Activated CD8-positive, alpha-beta memory T cell treated with anti-CD3 and anti-CD28 coated beads, Interleukin-2, amount 50 U/mL, for 48 hours (primary cell): Measurements from ENCODE around the gene JPH2.

ENCODE experiments used
- DNase-seq: peaks from one replicate; pipeline ENCODE4 v3.0.0-alpha.2; 2020

The JPH2 gene

DNA sequence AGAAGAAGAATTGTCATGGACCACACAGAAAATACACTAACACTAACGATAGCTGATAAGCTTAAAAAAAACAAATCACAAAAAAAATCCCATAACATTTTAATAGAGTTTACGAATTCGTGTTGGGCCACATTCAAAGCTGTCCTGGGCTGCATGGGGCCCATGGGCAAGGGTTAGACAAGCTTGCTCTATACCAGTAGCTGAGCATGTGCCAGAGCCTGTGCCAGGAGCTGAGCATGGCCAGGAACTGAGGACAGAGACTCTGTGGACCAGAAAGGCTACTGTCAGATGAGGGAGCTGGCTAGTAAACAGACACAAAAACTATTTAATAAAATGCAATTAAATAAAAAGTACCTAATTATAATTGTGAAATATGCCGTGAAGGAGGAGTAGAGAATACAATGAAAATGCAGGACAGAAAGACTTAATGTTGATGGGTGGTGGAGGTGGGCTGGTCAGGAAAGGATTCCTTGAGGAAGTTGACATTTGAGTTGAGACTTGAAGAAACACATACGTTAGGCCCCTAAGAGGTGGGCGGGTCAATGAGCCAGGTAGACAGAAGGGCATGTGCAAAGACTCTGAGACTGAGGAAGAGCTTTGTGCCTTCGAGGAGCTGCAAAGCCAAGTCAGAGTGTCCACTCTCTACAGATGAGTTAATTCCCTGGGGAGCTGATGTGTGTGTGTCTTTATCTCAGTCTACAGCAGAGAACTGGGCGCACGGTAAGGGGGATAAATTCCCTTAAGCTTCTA is 66.1 kb downstream of the JPH2 start:
- no peak for DNase-seq

DNA sequence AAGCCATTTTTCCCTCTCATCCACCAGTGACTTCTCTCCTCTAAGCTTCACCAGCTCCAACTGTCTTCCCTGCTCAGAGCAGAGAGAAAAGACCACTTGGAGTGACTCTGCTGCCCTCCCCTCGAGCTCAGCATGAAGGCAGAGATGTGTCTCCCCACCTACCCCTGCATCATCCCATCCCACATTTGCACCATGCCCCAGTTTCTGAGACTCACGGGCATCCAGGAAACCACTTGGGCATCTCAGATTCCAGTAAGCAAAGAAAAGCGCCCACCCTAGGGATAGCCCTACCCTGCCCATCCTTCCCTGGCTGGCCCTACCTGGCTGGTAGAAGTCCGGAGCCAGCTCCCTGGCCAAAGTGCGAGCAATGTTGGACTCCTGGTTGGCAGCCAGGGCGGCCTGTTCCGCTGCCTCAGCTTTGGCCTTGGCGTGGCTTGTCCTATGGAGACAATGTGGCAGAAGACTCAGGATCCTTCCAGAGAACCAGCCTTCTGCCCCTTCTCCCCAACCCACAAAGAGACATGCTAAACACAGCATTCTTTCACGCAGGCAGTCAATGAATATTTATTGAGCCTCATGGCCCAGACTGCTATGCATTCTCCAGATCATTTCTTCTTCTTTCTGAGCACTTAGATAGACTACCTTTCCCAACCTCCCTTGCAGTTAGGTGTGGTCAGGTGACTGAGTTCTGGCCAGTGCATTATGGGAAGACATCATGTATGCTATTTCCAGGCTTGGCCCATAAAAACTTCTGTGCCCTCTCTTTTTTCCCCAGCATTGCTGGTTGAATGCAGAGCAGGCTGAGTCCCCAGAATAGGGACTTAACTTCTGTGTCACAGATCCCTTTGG is 68.6 kb downstream of the JPH2 start:
- peak; percentile 29 for DNase-seq

DNA sequence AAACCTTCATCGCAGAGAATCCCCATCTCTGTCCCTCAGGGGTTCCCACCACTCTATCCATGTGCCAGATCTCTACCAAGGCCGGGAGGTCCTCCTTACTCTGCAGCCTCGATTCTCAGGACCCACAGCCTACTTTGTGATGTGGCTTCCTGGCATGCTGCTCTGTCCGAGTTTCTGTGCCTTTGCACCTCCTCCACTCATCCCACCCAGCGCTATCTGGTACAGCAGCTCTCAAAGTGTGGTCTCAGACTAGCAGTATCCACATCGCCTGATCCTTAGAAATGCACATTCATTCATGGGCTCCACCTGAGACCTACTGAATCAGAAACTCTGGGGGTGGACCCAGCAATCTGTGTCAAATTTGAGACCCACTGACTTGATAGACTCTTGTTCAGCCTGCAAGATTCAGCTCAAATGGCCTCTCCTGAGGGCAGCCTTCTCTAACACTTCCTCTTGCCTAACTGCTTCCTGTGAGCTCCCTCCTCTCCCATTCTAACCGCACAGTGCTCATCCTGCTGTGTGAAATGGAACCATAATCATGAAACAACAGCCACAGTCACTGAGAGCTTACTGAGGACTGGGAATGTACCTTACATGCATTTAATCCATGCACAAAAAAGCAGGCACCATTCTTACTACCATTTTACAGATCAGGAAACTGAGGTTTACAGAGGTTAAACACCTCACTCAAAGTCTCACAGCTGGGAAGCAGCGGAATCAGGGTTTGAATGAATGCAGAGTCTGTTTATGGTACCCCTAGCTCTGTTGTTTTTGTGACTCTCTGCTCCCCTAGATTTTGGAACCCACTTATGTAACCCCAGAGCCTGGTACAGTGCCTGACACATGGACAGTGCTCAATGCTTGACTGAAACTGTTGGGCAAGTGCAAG is 69.4 kb downstream of the JPH2 start:
- DNase-seq, result peak; percentile 40

DNA sequence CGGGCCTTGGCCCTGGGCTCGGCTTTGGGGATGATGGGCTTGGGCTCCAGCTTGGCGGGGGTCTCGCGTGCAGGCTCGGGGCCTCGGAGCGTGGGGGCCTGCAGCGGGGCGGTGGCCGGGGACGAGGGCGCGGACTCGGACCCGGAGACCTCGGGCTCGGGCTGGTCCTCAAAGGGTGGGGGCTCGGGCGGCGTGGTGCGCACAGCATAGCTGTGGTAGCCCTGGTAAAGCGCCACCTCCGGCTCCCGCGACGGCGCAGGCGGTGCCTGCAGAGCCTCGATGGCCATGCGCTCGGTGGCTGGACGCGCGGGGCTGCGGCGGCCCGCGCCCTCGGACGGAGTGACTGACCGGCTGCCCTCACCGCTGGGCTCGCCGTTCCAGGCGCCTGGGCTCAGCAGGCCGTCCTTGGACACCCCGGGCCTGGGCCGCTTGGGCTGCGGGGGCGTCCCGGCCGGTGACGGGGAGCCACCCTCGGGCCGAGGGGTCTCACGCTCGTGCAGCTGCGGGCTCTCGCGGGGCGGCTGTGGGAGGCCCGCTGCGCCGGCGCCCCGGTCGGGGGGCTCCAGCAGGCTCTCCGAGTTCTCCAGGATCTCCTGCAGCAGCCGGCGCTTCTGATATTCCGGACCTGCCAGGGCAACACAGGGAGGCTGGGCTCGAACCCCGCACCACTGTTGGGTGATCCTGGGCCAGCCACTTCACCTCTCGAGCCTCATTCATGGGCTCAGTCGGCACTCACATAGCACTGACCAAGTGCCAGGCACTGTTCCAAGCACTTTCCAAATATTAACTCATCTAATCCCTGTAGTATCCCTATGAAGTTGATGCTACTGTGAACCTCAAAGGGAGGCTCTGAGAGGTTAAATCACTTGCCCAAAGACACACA is 71.0 kb downstream of the JPH2 start:
- DNase-seq, result peak; percentile 45

DNA sequence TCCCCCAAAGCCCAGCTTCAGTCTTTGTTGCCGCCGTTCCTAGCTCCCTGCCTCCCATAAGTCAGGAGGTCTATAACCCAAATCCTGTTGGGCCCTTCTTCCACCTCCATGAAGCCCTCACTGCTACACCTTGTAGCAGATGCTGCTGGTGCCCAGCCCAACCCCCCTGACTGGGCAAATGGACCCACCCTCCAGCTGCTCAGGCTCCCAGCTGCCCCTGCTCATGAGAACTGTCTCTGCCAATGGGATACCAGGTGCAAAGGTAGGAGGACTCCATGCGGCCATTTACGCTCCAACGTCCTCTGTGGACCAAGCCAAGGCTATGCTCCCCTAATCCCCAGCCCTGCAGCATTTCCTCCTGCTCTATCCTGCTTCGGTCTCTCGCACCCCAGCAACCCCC is 71.8 kb downstream of the JPH2 start:
- peak; percentile 43 for DNase-seq

DNA sequence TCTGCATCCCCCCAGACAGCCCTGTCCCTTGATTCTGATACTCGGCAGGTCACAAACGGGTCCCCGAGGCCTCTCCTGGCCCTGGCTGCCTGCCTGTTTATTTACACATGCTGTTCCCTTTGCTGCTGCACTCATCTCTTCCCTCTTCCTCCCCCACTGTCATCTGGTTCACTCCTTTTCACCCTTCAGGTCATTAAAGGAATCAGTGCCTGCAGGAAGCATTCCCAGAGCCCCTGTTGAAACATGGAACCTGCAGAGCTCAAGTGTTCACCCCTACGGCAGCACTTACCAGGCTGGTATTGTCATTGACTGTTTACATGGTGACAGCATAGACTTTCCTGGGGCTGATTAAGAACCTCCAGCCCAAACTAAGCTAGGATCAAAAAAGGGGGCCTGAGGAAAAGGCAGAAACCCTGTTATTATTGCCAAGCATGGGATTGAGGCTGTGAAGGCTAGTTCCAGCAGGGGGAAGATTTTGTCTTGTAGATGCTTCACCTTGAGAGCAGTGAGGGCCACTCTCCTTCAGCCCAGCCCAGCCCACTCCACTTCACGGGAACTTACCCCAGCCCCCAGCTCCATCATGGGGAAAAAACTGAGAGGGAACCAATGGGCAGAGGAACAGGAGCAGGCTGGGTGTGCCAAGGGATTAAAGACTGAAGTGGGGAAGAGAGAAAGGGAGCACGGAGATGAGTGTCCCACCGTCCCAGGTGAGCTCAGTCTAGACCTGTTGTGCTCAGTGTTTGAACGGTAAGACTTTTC is 73.2 kb downstream of the JPH2 start:
- DNase-seq, result peak; percentile 30

DNA sequence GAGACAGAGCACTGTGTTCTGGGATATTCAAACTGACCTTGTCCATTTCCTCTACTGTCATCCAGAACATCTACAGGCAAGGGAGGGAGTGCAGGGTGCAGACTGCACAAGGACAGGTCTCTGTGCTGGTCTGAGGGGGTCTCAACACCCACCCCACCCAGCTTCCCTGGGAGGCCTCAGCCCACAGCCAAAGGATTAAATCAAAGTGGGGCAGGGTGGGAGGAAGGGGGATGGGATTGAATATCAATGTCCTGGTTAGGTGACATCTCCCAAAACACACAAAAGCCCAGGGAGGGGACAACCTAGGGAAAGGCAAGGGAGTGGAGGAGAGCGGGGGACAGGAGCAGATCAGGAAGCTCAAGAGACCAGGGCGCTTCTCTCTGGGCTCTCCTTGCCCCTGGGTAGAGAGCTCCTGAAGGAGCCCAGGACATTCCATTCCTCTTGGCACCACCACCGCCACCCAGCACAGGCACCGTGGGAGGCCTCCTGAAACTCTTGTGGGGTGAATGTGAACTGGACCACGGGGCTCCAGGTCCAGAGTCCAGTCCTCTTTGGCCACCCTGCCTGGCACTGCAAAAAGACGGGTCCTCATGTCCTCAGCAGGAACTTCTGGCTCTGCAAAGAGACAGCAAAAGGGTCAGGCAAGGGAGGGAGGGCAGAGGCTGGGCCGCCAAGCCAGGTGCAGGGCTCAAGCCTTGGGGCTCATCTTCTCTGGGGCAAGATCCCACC is 73.9 kb downstream of the JPH2 start:
- DNase-seq, result peak; percentile 41

DNA sequence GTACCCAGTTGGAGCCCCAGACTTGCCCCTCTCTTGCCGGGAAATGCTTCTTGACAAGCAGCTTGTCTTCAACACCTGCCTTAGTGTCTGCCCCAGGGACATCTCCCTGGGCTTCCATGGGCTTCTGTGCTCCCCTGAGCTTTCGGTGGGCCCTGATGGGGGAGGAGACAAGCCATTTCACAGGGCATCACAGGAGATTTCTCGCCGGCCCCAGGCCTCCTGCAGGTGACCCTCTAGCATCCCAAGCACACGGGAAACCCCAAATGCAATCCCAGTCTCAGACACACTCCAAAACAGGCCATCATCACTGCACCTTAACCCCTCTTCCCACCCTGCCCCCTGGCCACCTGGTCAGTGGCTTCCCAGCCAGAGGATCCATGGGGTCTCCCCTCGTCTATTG is 74.5 kb downstream of the JPH2 start:
- DNase-seq, result peak; percentile 33

DNA sequence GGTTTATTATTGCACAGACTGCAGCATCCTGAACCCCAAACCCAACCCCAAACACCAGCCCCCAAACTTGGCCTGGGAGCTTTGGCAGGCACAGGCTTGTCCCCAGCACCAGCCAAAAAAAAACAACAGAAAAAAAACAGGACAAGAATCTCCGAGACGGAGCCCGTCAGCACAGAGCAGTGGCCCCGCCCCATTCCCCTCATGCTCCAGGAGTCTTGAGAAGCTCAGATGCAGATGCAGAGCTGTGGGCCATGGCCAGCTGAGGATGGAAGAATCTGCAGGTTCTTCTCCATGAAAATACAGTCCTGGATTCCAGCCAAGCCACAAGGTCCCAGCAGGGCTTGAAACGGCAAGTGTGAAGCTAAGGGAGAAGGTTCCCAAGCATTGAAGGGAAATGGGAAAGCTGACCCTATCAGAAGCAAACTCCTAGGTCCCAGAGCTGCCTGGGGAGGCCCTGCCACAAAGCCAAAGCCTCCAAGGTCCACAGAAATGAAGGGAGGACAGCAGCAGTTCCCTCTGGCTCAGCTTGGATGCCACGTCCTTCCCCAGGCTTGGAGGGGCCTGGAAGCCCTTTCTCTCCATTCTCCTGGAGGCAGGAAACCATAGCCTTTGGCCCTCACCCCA is 75.2 kb downstream of the JPH2 start:
- DNase-seq, result peak; percentile 44

DNA sequence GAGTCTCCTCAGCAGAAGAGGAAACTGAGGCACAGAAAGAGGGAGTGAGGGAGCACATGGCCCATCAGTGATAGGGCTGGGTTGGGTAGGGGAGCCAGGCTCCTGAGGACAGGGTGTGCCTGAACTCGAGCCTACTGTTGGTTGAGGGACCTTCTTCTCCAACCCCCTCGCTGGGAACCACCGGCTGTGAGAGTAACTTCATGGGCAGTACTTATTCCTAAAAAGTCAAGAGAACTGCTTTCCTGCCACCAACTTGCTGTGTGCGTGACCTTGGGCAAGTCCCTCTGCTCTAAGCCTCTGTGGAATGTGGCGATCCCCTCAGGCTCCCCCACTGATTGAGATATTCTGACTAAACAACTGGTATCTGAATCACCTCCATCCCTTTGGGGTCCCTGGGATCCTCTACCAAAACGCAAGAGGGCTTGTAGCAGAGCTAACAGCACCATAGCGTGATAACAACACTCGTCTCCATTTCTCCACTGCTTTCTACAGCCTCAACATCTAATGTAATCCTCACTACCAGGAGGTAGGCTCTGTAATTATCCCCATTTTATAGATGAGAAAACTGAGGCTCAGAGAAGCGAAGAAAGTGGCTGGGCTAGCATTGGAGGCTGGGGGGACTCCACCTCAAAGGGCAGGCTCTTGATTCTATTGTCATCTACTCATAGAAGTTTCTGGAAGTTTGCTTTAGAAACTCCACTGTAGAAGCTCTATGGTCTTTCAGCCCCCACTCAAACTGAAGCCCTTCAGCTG is 76.0 kb downstream of the JPH2 start:
- peak; percentile 23 for DNase-seq

- peak; percentile 36 for DNase-seq
Measured at GRCh38 chr20:44109951-44110361, 77.0 kb downstream of the JPH2 start.

GRCh38 chr20:44106615-44107014 is 80.4 kb downstream of the JPH2 start:
- no peak for DNase-seq

DNA sequence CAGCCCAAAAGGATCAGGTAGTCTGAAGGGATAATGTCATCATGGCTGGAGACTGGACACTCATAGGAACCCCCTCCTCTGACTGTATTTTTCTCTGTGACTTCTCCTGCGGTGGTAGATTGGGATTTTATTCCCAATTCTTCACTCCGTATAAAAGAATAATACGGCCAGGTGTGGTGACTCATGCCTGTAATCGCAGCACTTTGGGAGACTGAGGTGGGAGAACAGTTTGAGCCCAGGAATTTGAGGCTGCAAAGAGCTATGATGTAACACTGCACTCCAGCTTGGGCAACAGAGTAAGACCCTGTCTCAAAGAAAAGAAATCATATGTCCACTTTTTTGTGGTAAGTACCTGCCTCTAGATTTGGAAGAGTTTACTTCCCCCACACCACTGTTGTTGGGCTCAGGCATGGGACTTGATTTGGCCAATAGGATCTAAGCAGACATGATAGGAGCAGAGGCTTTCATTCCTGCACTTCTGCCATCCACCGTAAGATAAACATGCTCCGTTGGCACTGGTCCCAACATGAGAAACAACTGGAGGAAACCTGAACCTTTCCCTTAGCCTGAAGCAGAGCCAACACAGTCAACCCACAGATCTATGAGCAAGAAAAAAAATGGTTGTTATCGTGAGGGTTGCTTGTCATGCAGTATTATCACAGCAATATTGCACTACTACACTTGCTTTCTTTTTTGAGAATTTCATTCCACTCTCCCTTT is 82.0 kb downstream of the JPH2 start:
- DNase-seq, result no peak

- DNase-seq, result no peak
Measured at GRCh38 chr20:44102582-44102981, 84.4 kb downstream of the JPH2 start.

DNA sequence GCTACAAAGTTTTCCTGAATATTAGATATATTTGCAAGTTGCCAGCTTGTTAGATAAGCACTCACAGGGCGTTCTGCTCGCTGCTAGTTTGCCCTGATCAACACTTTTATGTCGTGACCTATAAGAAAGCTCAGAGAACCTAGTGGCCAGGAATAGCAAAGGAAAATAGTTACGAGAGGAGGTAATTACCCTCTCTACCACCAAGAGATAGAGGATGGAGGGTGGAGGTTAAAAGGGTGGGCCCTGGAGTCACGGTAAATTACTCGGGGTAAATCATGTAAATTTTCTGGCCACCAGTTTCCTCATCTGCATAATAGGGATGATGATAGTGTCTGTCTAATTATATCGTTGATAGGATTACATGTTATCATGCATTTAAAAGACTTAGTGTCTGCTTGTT is 87.2 kb downstream of the JPH2 start:
- no peak for DNase-seq

DNA sequence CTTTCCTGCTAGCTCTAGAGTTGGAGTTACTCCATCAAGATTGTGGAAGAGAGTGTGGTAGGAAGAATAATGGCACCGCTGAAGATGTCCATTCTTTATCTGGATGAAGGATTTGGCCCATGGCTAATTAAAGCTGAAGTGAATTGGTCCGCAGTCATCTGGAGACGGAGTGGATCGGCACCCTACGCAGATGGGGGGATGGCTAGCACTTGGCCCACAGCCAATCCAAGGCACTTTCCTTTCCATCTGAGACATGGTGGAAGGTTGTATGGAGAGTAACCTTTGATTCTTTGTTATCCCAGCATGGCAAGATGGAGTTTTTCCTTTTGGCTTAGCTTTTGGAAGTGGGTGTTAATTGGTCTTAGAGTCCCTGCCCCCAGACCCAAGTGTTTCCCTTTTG is 88.3 kb downstream of the JPH2 start:
- DNase-seq, result no peak

DNA sequence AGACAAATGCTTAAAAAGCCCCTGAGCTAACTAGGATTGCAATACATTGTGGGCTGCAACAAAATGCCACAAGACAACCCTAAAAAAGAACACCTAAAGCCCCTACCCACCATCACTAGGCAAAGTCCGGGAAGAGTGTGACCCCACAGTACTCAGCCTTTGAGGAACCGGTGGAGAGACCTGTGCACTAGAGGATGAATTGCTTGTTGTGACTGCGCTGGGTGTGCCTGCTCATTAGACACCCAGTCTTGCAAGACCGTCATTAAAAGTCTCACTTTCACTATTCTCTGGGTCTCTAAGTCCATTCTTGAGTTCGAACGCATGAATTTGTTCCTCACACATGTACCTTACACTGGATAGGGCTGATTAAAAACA is 88.7 kb downstream of the JPH2 start:
- no peak for DNase-seq

- no peak for DNase-seq
Measured at GRCh38 chr20:44097521-44098255, 89.3 kb downstream of the JPH2 start.
